ENCODE measurements around the gene NFE2L1.

Gene NFE2L1

GRCh38 chr17:48024149-48025039 is 23.8 kb upstream of the NFE2L1 start:
- Histone ChIP-seq H3K4me3 (ENCODE audit: low read length) (peak overlapping the region; percentile 57), H3K4me2 (ENCODE audit: low read depth, low read length) (peak overlapping the region; percentile 95), H3K9ac (ENCODE audit: low read length) (peak overlapping the region; percentile 30; the same call in 1 of the 2 replicates), H3K4me1 (ENCODE audit: low read length) (peaks cover 17% of the 10 kb centered on the region), H4K20me1 (ENCODE audit: insufficient read depth, low read length) (no peaks in the 10 kb centered on the region), H3K36me3 (replicated peaks; ENCODE audit: insufficient read depth, low read length) (no peaks in the 10 kb centered on the region), H3K27me3 (replicated peaks; ENCODE audit: insufficient read depth, low read length) (no peaks in the 10 kb centered on the region), H3K27ac (ENCODE audit: low read length) (no peak overlapping the region; the same call in 1 of the 2 replicates), H3K79me2 (ENCODE audit: low read length) (no peaks in the 10 kb centered on the region), H3K9me2 (replicated peaks; ENCODE audit: insufficient read depth, low read length) (no peaks in the 10 kb centered on the region), H2AFZ (ENCODE audit: low read length) (peak overlapping the region; percentile 82), H3F3A (ENCODE audit: insufficient read depth, low read length) (peaks cover 21% of the 10 kb centered on the region), H3K9me3 (replicated peaks; ENCODE audit: insufficient read depth, low read length) (no peaks in the 10 kb centered on the region)
- peak; percentile 25 for DNase-seq
- no peak for TF ChIP-seq EZH2 (optimal IDR thresholded peaks at IDR 0.05; ENCODE audit: low read depth, low read length)
- no peak for TF ChIP-seq CTCF (IDR thresholded peaks at IDR 0.05; ENCODE audit: low read length)
- no peak for TF ChIP-seq EZH2phosphoT487 (IDR thresholded peaks at IDR 0.05; ENCODE audit: low read length)

GRCh38 chr17:48025040-48025903 is 22.9 kb upstream of the NFE2L1 start:
- Histone ChIP-seq H3K4me3 (ENCODE audit: low read length) (peak overlapping the region; percentile 62), H2AFZ (ENCODE audit: low read length) (peak overlapping the region; percentile 82), H3K27me3 (replicated peaks; ENCODE audit: insufficient read depth, low read length) (no peaks in the 10 kb centered on the region), H3F3A (ENCODE audit: insufficient read depth, low read length) (peaks cover 21% of the 10 kb centered on the region), H3K9ac (ENCODE audit: low read length) (no peak overlapping the region; the same call in 1 of the 2 replicates), H3K9me2 (replicated peaks; ENCODE audit: insufficient read depth, low read length) (no peaks in the 10 kb centered on the region), H4K20me1 (ENCODE audit: insufficient read depth, low read length) (no peaks in the 10 kb centered on the region), H3K4me1 (ENCODE audit: low read length) (peaks cover 17% of the 10 kb centered on the region), H3K27ac (ENCODE audit: low read length) (no peak overlapping the region; the same call in 1 of the 2 replicates), H3K79me2 (ENCODE audit: low read length) (no peaks in the 10 kb centered on the region), H3K4me2 (ENCODE audit: low read depth, low read length) (peak overlapping the region; percentile 99), H3K9me3 (replicated peaks; ENCODE audit: insufficient read depth, low read length) (no peaks in the 10 kb centered on the region), H3K36me3 (replicated peaks; ENCODE audit: insufficient read depth, low read length) (no peaks in the 10 kb centered on the region)
- TF ChIP-seq EZH2 (optimal IDR thresholded peaks at IDR 0.05; ENCODE audit: low read depth, low read length): no peak
- peak; percentile 77 for TF ChIP-seq CTCF (IDR thresholded peaks at IDR 0.05; ENCODE audit: low read length)
- DNase-seq: peak; percentile 97

- H3K27me3 ChIP-seq (replicated peaks; ENCODE audit: insufficient read depth, low read length): no peaks in the 10 kb centered on the region
- H3K4me2 ChIP-seq (ENCODE audit: low read depth, low read length): peak overlapping the region; percentile 99
- TF ChIP-seq EZH2phosphoT487 (IDR thresholded peaks at IDR 0.05; ENCODE audit: low read length) (no peak), CTCF (IDR thresholded peaks at IDR 0.05; ENCODE audit: low read length) (no peak), EZH2 (optimal IDR thresholded peaks at IDR 0.05; ENCODE audit: low read depth, low read length) (no peak)
- H3F3A ChIP-seq (ENCODE audit: insufficient read depth, low read length): peaks cover 21% of the 10 kb centered on the region
- no peak overlapping the region for H3K9ac ChIP-seq (ENCODE audit: low read length)
- no peaks in the 10 kb centered on the region for H3K79me2 ChIP-seq (ENCODE audit: low read length)
- peak overlapping the region; percentile 62 for H3K4me3 ChIP-seq (ENCODE audit: low read length)
- peaks cover 17% of the 10 kb centered on the region for H3K4me1 ChIP-seq (ENCODE audit: low read length)
- H3K9me3 ChIP-seq (replicated peaks; ENCODE audit: insufficient read depth, low read length): no peaks in the 10 kb centered on the region
- H2AFZ ChIP-seq (ENCODE audit: low read length): peak overlapping the region; percentile 67; the same call in 1 of the 2 replicates
- no peaks in the 10 kb centered on the region for H3K36me3 ChIP-seq (replicated peaks; ENCODE audit: insufficient read depth, low read length)
- H3K9me2 ChIP-seq (replicated peaks; ENCODE audit: insufficient read depth, low read length): no peaks in the 10 kb centered on the region
- H4K20me1 ChIP-seq (ENCODE audit: insufficient read depth, low read length): no peaks in the 10 kb centered on the region
- no peak for DNase-seq
- H3K27ac ChIP-seq (ENCODE audit: low read length): no peak overlapping the region
Measured at GRCh38 chr17:48025904-48026501, 22.2 kb upstream of the NFE2L1 start.
